Tibial nerve (tissue), 4 donors: Measurements from ENCODE around the gene POLR3A. TPM values are rescaled to one million over a fixed set of nuclear protein-coding genes. Genes with fewer than 3 reads are reported as not detected.
"Not testable (repeated sequence)": the region's sequence is repeated elsewhere in the genome, so short reads cannot be mapped to it uniquely, and the experiment has no call there.

ENCODE experiments used
- DNase-seq, 2 donors: peaks; one replicate each; pipeline ENCODE4 v3.0.0-alpha.2; 2019; ENCODE audit warnings: low spot score in 2 of 2
- H3K27ac ChIP-seq, 4 donors: fragments of 200-600 bp; sonication (generic) in 3 of 4; one replicate each; pipeline ENCODE4 v1.5.1; 2017 to 2019; ENCODE audit warnings: mild to moderate bottlenecking in 1 of 4
- H3K27me3 ChIP-seq, 2 donors: fragments of 200-600 bp; sonication (generic) in 1 of 2; one replicate each; pipeline versions ENCODE4 v1.5.1 to v1.6.0; 2017 to 2019
- H3K36me3 ChIP-seq, 3 donors: fragments of 200-600 bp; sonication (generic); one replicate each; pipeline ENCODE4 v1.5.1; 2018 to 2019
- H3K4me1 ChIP-seq, 4 donors: fragments of 200-600 bp; sonication (generic) in 3 of 4; one replicate each; pipeline ENCODE4 v1.5.1; 2017 to 2019
- H3K4me3 ChIP-seq, 4 donors: fragments of 200-600 bp; sonication (generic) in 3 of 4; one replicate each; pipeline ENCODE4 v1.5.1; 2017 to 2019; ENCODE audit warnings: mild to moderate bottlenecking in 1 of 4, moderate library complexity in 1 of 4
- H3K9me3 ChIP-seq, 4 donors: fragments of 200-600 bp; sonication (generic) in 3 of 4; one replicate each; pipeline ENCODE4 v1.5.1; 2017 to 2019
- CTCF ChIP-seq, 5 experiments: fragments of 200-600 bp in 3 of 5; fragments of 450-650 bp in 2 of 5; sonication (generic) in 3 of 5; IDR thresholded peaks; one replicate each; pipeline ENCODE4 v1.5.1; 2016 to 2019; ENCODE audit warnings: antibody characterized with exemption in 5 of 5, mild to moderate bottlenecking in 3 of 5, moderate library complexity in 2 of 5
- EP300 ChIP-seq, 2 donors: sonication (generic); formaldehyde crosslinking; IDR thresholded peaks; one replicate each; pipeline ENCODE4 v1.6.1; 2017; ENCODE audit warnings: antibody characterized with exemption in 2 of 2, mild to moderate bottlenecking in 1 of 2
- POLR2A ChIP-seq, 2 donors: fragments of 450-650 bp; IDR thresholded peaks; one replicate each; pipeline ENCODE4 v1.6.1; 2017; ENCODE audit warnings: antibody characterized with exemption in 2 of 2, mild to moderate bottlenecking in 2 of 2, moderate library complexity in 2 of 2
- WGBS, 2 donors: methylation state at CpG; one replicate each; pipeline ENCODE4 v1.1.5; 2018; 5-methylcytosine and 5-hydroxymethylcytosine counted together
- total RNA-seq, 4 donors: library from RNA; depleted of rRNA; stranded (reverse); fragments of >200 nt; gene quantifications; one replicate each; pipeline ENCODE4 v1.1.0, GENCODE V29; 2016

POLR3A gene
- 10 to 100 TPM; 10.2 to 16.8 (median 11.4) TPM for total RNA-seq

- no peaks in the 10 kb centered on the region for H3K9me3 ChIP-seq
- H3K27ac ChIP-seq = peak within 1 kb of the TSS; percentile 35 to 93 (median 76)
- peaks cover 0 to 38% (median 15%) of the 10 kb centered on the region in 4 donors for H3K4me1 ChIP-seq
- peak; percentile 93 to 96 for DNase-seq
- WGBS, 2 donors = 1% methylated on average over 35 of the region's 35 CpGs
- H3K27me3 ChIP-seq = no peaks in the 10 kb centered on the region
- peaks cover 0 to 18% (median 5%) of the 10 kb centered on the region in 3 donors for H3K36me3 ChIP-seq
- TF ChIP-seq CTCF (IDR thresholded peaks at IDR 0.05) (peak; percentile 68 to 88 (median 74)), POLR2A (IDR thresholded peaks at IDR 0.05) (peak in 1 of 2 donors; percentile 17), EP300 (IDR thresholded peaks at IDR 0.05) (peak; percentile 62 to 92)
- H3K4me3 ChIP-seq = peak within 1 kb of the TSS; percentile 62 to 87 (median 73)
These were observed at the start of gene POLR3A for GRCh38 chr10:78029269-78030226. POLR3A (minus strand) TSS chr10:78029515; CDS start chr10:78029407, 108 bp downstream.

- Histone ChIP-seq H3K4me3 (no peak overlapping the region), H3K9me3 (peaks cover 0 to 4% (median 0%) of the 10 kb centered on the region in 4 donors), H3K4me1 (no peaks in the 10 kb centered on the region), H3K27me3 (no peaks in the 10 kb centered on the region), H3K36me3 (no peaks in the 10 kb centered on the region), H3K27ac (no peak overlapping the region)
- whole genome bisulfite sequencing, 2 donors = 81 to 82% methylated on average over 4 of the region's 4 CpGs
- no peak for TF ChIP-seq CTCF (IDR thresholded peaks at IDR 0.05)
- TF ChIP-seq POLR2A (IDR thresholded peaks at IDR 0.05) = no peak
- no peak for TF ChIP-seq EP300 (IDR thresholded peaks at IDR 0.05)
- DNase-seq = no peak
These were observed 49.4 kb upstream of the POLR3A start for GRCh38 chr10:78078539-78079330.

- 94 to 98% methylated on average over 8 to 21 of the region's 29 CpGs for WGBS, 2 donors
- not testable (repeated sequence) for DNase-seq, H3K27ac ChIP-seq, H3K36me3 ChIP-seq, H3K27me3 ChIP-seq, H3K4me3 ChIP-seq, H3K4me1 ChIP-seq, H3K9me3 ChIP-seq
These were observed 46.5 kb upstream of the POLR3A start for GRCh38 chr10:78075806-78076205.

- no peak for TF ChIP-seq POLR2A (IDR thresholded peaks at IDR 0.05)
- no peak for TF ChIP-seq EP300 (IDR thresholded peaks at IDR 0.05)
- TF ChIP-seq CTCF (IDR thresholded peaks at IDR 0.05) = no peak
- no peaks in the 10 kb centered on the region for H3K27me3 ChIP-seq
- no peak for DNase-seq
- H3K4me1 ChIP-seq = no peaks in the 10 kb centered on the region
- H3K4me3 ChIP-seq = no peak overlapping the region
- no peak overlapping the region for H3K27ac ChIP-seq
- H3K9me3 ChIP-seq = peaks cover 0 to 4% (median 0%) of the 10 kb centered on the region in 4 donors
- no peaks in the 10 kb centered on the region for H3K36me3 ChIP-seq
These were observed 43.2 kb upstream of the POLR3A start for GRCh38 chr10:78072504-78072903.

GRCh38 chr10:78071857-78072179 is 42.5 kb upstream of the POLR3A start:
- TF ChIP-seq EP300 (IDR thresholded peaks at IDR 0.05) = no peak
- no peak for TF ChIP-seq CTCF (IDR thresholded peaks at IDR 0.05)
- no peak for TF ChIP-seq POLR2A (IDR thresholded peaks at IDR 0.05)
- Histone ChIP-seq H3K27ac (no peak overlapping the region), H3K4me3 (no peak overlapping the region), H3K4me1 (no peaks in the 10 kb centered on the region), H3K27me3 (no peaks in the 10 kb centered on the region), H3K9me3 (peaks cover 0 to 4% (median 0%) of the 10 kb centered on the region in 4 donors), H3K36me3 (no peaks in the 10 kb centered on the region)
- no peak for DNase-seq
- WGBS, 2 donors = 93% methylated on average over 4 of the region's 4 CpGs
